ENCODE measurements around the gene C20orf204.
"Not testable (repeated sequence)": the region's sequence is repeated elsewhere in the genome, so short reads cannot be mapped to it uniquely, and the experiment has no call there.

Gene C20orf204, protein sequence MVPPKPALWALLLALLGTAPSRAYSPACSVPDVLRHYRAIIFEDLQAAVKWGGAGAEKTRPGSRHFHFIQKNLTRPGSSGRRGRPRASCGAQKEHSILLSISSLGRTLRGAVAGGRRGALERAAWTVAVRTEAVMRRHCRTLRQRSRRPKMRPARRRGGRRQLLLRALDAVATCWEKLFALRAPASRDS

DNA sequence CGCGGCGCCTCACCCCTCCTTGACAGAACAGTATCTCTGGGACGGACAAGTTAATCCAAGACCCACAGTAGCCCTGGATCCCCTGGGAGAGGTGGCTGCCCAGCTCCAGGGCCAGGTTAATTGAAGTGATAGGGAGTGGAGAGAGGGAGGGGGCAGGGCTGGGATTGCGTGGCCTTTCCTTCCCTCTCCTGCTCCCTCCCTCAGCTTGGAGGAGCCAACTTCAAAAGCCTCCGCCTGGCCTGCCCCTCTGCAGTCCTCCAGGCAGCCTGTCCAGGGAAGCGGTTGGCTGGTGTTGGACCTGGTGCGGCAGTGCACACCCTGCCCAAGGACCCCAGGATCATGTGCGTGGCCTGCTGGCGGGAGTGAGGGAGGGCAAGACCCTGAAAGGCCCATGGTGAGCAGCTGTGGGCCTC is at the start of gene C20orf204:
TSS of gene C20orf204 (plus strand) at position 250 of the 413 bp plus-strand sequence. CDS start at position 392, 142 bp downstream.
- DNase-seq: no peak

DNA sequence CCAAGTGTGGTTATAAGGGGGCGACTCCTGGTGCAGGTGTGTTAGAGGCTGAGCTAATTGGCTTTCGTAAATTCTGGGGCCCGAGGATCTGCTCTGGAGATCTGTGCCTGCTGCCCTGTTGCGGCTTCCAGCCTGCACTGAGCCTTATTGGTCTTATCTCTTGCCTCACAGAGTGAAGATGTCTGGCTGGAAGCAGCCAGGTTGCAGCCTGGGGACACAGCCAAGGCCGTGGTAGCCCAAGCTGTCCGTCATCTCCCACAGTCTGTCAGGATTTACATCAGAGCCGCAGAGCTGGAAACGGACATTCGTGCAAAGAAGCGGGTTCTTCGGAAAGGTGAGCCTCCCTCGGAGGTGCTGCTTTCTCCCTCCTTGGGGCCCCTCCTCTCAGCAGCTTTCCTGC is 35.1 kb upstream of the C20orf204 start:
- no peak for DNase-seq

- no peak for DNase-seq
Observed at GRCh38 chr20:64001607-64002011, 34.4 kb upstream of the C20orf204 start.

DNA sequence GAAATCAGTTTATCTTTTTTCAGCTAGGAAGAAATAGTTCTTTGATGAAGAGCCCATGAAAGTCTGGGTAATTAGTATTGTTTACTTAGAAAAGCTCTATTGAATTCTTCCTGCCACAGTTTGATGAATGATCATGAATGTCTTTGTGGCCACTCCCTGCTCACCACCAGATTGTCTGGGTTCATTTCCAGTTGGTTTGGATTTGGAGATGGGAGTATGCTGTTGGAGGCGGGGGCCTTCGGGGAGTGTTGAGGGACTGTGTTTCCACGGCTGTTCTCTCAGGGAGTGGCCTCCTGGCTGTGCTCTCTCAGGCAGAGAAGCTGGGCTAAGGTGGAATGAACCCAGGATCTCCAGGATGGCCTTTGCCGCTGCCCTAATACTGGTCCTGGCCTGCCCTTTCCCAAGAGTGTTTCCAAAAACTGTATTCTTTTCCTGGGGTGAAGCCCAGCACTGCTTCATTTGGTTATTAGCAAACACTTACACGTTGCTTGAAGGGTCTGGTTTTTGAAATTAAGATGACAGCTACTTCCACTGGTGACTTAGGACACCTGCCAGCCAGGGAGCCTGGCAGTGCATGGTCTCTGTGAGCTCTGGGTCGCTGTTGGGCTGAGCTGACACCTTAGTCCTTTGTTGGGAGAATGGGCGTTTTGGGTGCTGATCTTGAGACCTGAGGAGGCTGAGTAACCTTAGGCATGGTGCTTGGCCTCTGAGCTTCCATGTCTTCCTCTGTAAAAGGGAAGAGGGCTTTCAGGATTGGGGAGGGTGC is 31.8 kb upstream of the C20orf204 start:
- no peak for DNase-seq

GRCh38 chr20:64005394-64005793 is 30.6 kb upstream of the C20orf204 start:
- DNase-seq: no peak

GRCh38 chr20:64006490-64006889 is 29.5 kb upstream of the C20orf204 start:
- no peak for DNase-seq

- DNase-seq: no peak
Observed at GRCh38 chr20:64006902-64007301, 29.1 kb upstream of the C20orf204 start.

GRCh38 chr20:64009811-64010387 is 26.1 kb upstream of the C20orf204 start:
- no peak for DNase-seq

DNA sequence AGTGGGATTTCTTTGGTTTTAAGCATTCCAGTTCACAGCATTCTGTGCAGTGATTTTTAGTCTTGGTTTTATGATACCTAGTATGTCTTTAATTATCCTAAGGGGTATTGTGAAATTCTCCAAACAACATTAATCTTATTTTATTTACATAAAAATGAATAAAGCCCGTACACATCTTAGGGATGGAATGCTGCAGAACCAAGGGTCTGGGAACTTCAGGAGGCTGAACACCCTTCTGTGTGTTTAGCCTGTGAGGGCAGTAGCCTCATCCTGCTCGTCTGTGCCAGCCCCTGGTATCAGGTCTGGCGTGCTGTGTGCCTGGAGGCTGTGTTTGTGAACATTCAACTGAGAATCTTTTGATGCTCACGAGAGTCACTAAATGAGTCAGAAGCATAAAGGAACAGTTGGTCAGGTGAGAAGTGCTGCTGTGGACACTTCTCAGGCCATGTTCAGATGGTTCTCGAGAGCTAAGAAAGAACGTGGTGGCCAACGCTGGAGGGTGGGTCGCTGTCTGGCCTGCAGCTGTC is 25.2 kb upstream of the C20orf204 start:
- no peak for DNase-seq

GRCh38 chr20:64011366-64011779 is 24.6 kb upstream of the C20orf204 start:
- DNase-seq: no peak

- DNase-seq: not testable (repeated sequence)
Observed at GRCh38 chr20:64012385-64013154, 23.4 kb upstream of the C20orf204 start.

DNA sequence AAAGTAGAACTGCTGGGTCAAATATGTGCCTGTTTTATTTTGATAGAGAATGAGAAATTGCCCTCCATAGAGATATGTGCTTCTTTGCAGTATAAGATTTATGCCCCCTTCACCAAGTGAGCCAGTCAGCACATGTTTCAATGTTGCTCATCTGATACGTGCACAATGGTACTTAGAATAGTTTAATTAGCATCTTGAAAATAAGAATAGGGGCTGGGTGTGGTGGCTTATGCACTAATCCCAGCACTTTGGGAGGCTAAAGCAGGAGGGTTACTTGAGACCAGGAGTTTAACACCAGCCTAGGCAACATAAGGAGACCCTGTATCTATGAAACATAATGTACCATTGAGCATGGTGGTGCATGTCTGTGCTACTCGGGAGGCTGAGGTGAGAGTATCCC is 20.3 kb upstream of the C20orf204 start:
- DNase-seq: no peak

GRCh38 chr20:64021124-64021975 is 14.6 kb upstream of the C20orf204 start:
- DNase-seq: no peak

- DNase-seq: no peak
Observed at GRCh38 chr20:64022671-64023360, 13.2 kb upstream of the C20orf204 start.

GRCh38 chr20:64023361-64024140 is 12.4 kb upstream of the C20orf204 start:
- no peak for DNase-seq

- no peak for DNase-seq
Observed at GRCh38 chr20:64024141-64024990, 11.6 kb upstream of the C20orf204 start.

DNA sequence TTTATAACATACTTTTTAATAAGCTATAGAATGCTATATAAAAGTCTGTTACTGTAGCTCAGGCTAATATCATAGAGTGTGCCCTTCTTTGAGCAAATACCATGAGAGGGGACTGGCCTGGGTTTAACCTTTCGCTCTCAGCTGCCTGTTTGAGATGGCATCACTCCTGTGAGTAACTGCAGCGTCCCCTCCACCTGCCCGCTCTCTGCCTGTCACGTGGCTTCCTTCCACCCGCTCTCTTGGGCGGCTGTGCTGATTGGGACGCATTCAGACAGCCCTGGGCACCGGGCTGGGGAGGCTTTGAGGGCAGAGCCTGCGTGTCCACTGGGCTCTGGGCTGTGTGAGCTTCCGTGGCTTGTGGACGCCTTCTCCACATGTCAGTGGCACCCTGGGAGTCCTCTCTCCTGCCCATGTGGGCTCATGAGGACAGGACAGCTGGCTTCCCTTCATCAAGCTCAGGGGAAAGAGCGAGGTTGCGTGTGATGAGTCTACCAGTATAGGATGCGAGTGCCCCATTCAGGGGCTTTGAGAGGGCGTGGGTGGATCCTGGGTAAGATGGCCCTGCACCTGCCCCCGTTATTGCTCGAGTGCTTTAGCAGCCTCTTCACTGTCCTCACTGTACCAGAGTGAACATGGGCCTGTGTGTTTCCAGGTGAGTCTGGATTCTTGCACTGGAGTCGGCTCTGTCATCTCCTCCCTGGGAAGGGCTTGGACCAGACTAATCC is 10.7 kb upstream of the C20orf204 start:
- no peak for DNase-seq

DNA sequence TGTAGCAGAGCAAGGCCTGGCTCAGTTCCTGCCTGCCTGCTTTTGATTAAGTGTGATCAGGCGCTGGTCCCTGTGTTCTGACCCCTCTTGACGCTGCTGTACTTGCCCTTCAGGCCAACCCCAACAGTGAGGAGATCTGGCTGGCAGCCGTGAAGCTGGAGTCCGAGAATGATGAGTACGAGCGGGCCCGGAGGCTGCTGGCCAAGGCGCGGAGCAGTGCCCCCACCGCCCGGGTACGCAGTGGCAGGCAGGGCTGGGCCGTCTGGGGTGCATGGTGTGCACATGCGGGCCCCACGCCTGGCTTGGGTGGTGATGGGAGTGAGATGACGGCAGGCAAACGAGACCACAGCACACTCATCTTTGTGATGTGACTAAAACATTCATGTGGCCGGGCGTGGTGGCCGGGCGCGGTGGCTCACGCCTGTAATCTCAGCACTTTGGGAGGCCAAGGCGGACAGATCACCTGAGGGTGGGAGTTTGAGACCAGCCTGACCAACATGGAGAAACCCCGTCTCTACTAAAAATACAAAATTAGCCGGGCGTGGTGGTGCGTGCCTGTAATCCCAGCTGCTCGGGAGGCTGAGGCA is 10.1 kb upstream of the C20orf204 start:
- no peak for DNase-seq

Data from bone marrow (tissue), 2 donors.